ENCODE results near the gene CHSY3.

Gene CHSY3

GRCh38 chr5:129904102-129904666, at the start of gene CHSY3:
Gene CHSY3, plus strand, starts transcription at chr5:129904465.
- DNase-seq = peak; percentile 44

GRCh38 chr5:129856325-129856724, 47.9 kb upstream of the CHSY3 start:
- DNase-seq = no peak

- no peak for DNase-seq
Observed at GRCh38 chr5:129857116-129857515, 47.1 kb upstream of the CHSY3 start.

GRCh38 chr5:129858131-129858675, 46.1 kb upstream of the CHSY3 start:
- no peak for DNase-seq

- DNase-seq = no peak
Observed at GRCh38 chr5:129884322-129884721, 19.9 kb upstream of the CHSY3 start.

GRCh38 chr5:129899454-129899853, 4.8 kb upstream of the CHSY3 start:
- DNase-seq = no peak

- no peak for DNase-seq
Observed at GRCh38 chr5:129902816-129903215, 1.4 kb upstream of the CHSY3 start.

- DNase-seq = no peak
Observed at GRCh38 chr5:129903466-129904101, 681 bp upstream of the CHSY3 start.

- DNase-seq = no peak
Observed at GRCh38 chr5:129904667-129905472, 605 bp downstream of the CHSY3 start.

GRCh38 chr5:129905473-129906176, 1.4 kb downstream of the CHSY3 start:
- DNase-seq = no peak

- no peak for DNase-seq
Observed at GRCh38 chr5:129906177-129906887, 2.1 kb downstream of the CHSY3 start.

- peak; percentile 18 for DNase-seq
Observed at GRCh38 chr5:129909225-129909624, 5.0 kb downstream of the CHSY3 start.

GRCh38 chr5:129912601-129913255, 8.5 kb downstream of the CHSY3 start:
- DNase-seq = no peak

- no peak for DNase-seq
Observed at GRCh38 chr5:129915415-129915814, 11.2 kb downstream of the CHSY3 start.

GRCh38 chr5:129917224-129917623, 13.0 kb downstream of the CHSY3 start:
- no peak for DNase-seq

- no peak for DNase-seq
Observed at GRCh38 chr5:129921204-129921603, 16.9 kb downstream of the CHSY3 start.

- no peak for DNase-seq
Observed at GRCh38 chr5:129930221-129930620, 26.0 kb downstream of the CHSY3 start.

GRCh38 chr5:129935626-129936025, 31.4 kb downstream of the CHSY3 start:
- DNase-seq = no peak

- DNase-seq = no peak
Observed at GRCh38 chr5:129938077-129938476, 33.8 kb downstream of the CHSY3 start.

- DNase-seq = no peak
Observed at GRCh38 chr5:129943936-129944335, 39.7 kb downstream of the CHSY3 start.

GRCh38 chr5:129945028-129945427, 40.8 kb downstream of the CHSY3 start:
- DNase-seq = no peak

- no peak for DNase-seq
Observed at GRCh38 chr5:129945774-129946270, 41.6 kb downstream of the CHSY3 start.

Data from inflammatory macrophage treated with lipopolysaccharide for 4 hours (primary cell).